22Rv1 (cell line): ENCODE measurements around the gene ZNF618.

Experiments used
- H3K27ac ChIP-seq: fragments of 450-650 bp; 2 replicates; pipeline ENCODE4 v1.5.1; 2017
- ZFX ChIP-seq: fragments of 450-650 bp; IDR thresholded peaks from 2 replicates; pipeline ENCODE4 v1.6.1; 2017; ENCODE audit warnings: antibody characterized with exemption, borderline replicate concordance
- TF ChIP-seq, protein P1 (sequence below): fragments of 450-650 bp; IDR thresholded peaks from 2 replicates; pipeline ENCODE4 v1.5.1; 2017; ENCODE audit warnings: mild to moderate bottlenecking

Gene ZNF618

DNA sequence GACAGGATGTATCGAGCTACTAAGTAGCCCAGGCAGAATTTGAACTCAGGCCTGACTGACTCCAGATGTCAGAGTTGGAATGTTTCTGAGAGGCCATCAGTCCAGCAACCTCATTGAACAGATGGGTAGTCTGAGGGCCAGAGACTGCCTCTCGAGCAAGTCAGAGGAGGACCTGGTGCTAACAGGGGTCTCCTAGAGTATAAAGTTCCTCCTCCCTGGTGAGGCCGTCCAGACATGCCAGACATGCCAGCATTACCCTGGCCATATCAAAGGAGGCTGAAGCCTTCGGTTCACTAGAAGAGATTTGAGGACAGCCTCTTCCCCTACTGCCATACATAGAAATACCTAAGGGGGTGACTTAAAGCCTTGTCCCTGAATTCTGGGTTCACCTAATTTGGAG lies 81.2 kb downstream of the ZNF618 start:
- TF ChIP-seq ZFX = no peak
- TF ChIP-seq, protein P1, sequence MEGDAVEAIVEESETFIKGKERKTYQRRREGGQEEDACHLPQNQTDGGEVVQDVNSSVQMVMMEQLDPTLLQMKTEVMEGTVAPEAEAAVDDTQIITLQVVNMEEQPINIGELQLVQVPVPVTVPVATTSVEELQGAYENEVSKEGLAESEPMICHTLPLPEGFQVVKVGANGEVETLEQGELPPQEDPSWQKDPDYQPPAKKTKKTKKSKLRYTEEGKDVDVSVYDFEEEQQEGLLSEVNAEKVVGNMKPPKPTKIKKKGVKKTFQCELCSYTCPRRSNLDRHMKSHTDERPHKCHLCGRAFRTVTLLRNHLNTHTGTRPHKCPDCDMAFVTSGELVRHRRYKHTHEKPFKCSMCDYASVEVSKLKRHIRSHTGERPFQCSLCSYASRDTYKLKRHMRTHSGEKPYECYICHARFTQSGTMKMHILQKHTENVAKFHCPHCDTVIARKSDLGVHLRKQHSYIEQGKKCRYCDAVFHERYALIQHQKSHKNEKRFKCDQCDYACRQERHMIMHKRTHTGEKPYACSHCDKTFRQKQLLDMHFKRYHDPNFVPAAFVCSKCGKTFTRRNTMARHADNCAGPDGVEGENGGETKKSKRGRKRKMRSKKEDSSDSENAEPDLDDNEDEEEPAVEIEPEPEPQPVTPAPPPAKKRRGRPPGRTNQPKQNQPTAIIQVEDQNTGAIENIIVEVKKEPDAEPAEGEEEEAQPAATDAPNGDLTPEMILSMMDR = no peak
- no peak overlapping the region for H3K27ac ChIP-seq

DNA sequence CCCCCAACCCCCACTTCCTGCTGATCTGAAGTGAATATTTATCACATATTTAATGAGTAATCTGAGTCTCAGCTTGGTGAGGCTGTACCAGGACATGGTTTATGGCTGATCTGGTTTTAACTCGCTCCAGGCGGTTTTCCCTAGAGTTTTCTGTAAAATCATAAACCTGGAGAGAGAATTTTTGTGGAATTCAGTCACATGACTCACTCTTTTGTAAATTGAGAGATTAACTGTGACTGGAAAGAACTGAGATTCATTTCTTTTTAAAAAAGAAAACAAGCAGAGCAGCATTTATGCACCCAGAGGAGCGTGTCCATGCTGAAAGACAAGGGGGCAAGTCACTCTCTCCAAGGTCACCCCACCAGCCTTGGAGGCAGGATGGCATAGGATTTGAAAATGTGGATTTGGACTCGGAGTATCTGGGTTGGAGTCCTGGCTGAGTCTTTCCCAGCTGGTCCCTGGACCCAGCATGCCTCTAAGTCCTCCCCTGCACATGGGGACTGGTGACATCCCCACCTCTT lies 81.8 kb downstream of the ZNF618 start:
- TF ChIP-seq, protein P1 = no peak
- TF ChIP-seq ZFX = no peak
- H3K27ac ChIP-seq = no peak overlapping the region

DNA sequence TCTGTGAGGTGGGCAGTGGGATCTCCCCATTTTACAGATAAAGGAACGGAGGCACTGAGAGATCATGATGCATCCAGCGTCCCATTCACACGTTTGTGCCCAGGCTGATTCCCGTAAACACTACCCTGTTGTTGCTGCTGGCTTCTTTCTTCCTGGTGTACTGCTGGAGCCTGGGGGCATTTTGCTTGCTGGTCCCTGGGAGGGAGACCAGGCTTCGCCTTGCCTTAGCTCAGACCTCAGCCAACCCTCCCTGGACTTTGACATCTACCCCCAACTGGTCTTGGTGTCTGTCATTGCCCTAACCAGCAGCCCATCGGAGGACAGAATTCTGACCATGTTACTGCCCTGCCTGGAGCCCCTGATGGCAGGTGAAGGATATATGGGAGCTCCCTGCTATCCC lies 82.4 kb downstream of the ZNF618 start:
- TF ChIP-seq, protein P1 = no peak
- TF ChIP-seq ZFX = no peak
- no peak overlapping the region for H3K27ac ChIP-seq

DNA sequence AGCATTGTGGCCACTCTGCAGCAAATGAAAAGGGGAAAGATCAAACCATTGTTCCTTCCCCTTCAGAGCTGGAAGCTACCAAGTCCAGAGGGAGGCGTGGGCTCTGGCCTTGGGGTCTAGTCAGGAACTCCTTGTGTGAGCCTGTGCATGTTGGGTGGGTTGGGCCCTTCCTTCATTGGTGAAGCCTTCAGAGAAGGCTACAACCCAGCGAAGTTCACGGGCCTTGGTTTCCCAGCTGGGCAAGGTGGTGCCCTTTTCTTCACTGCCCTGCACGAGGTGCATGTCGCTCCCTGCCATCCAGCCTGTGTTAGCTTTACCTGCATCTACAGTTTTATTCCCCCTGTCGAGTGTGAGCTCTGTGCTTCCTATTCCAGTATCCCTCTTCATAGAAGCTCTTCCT lies 84.7 kb downstream of the ZNF618 start:
- no peak overlapping the region for H3K27ac ChIP-seq
- TF ChIP-seq, protein P1 = no peak
- TF ChIP-seq ZFX = no peak

DNA sequence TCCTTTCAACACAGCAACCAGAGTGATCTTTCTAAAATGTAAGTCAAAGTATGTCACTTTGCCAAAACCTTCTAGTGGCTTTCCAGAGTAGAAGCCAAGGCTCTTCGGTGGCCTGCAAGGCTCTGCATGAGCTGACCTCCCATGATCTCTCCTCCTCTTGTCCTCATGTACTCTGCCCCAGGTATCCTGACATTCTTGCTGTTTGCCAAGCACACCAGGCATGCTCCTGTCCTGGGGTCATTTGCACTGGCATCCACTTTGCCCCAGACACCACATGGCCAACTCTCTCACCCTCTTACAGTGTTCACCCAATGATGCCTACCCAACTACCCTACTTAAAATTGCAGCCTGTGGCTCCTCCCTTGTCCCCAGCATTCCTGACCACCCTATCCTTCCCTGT lies 86.3 kb downstream of the ZNF618 start:
- TF ChIP-seq, protein P1 = no peak
- TF ChIP-seq ZFX = no peak
- no peak overlapping the region for H3K27ac ChIP-seq

DNA sequence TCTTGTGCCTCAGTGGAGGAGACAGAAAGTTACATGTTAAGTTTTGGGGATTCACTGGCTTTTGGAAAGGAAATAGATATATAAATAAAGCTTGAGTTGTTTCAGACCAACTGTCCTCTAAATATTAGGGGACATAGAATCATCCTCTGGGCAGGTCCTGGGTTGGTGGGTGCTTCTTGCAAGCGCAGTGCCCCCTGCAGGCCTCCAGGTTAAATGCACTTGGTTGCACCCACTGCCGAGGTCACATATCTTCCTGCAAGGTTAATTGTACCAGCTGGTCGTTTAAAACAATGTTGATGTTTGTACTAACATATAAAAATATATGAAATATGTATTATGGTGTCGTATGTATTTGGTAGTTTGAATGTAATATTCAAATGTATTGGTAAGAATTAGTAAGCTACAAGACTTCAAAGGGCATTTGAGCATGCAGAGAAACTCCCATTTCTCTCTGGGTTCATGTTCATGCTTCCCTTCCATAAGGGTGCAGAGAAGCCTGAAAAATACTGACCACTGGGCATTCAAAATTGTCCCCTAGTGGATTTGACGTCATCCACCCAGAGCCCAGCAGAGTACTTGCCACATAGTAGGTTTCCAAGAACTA lies 87.0 kb downstream of the ZNF618 start:
- TF ChIP-seq ZFX = no peak
- TF ChIP-seq, protein P1 = peak; percentile 88
- H3K27ac ChIP-seq = no peak overlapping the region

DNA sequence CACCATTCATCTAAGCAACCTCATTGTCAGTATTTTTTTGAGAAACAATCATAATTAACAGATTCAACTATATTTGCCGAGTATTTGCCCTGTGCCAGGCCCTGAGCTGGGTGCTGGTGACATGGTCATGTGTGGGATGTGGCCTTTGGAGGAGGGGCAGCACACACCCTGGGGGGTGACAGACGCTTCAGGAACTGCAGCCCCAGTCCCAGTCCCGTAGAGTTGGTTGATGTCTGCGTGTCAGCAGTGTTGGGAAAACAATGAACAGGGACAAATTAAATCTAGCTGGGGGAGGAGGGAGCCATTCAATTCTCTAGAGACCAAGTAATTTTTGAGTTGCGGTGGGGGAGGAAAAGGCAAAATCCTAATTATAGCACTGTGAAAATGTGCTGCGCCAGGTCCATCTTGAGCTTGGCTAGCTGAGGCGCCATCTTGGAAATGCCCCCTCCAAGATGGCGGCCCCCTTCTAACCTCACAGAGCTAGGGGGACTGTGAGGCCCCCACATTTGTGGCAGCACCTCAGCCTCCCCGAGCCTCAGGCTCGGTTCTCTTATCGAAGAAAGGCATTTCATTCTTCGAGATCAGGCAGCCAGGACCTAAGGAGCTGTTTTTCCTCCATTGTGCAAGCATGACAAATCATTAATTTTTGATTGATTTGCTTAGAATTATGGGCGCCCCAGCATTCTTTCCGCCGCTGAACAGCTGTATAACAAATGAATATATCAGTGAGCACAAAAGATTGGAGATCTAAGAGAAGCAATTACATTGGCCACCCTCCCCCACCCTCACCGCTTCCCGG lies 87.8 kb downstream of the ZNF618 start:
- H3K27ac ChIP-seq = no peak overlapping the region
- TF ChIP-seq, protein P1 = no peak
- no peak for TF ChIP-seq ZFX
